Measurements from ENCODE around the gene CSNK1D. TPM values are rescaled to one million over a fixed set of nuclear protein-coding genes. Genes with fewer than 3 reads are reported as not detected.

CSNK1D gene
- total and polyA plus RNA-seq, 2 experiments from 2014 or later, result 55.3 to 66.4 TPM

GRCh38 chr17:82280537-82280936 lies 7.0 kb upstream of the CSNK1D start:
- Mint-ChIP-seq H3K36me3 (ENCODE audit: low read depth) (no peaks in the 10 kb centered on the region), H3K4me1 (peaks cover 29% of the 10 kb centered on the region), H3K27ac (no peak overlapping the region), H3K9me3 (no peaks in the 10 kb centered on the region), H3K27me3 (ENCODE audit: insufficient read depth, low read depth, poor library complexity) (peaks cover 17% of the 10 kb centered on the region), H3K4me3 (no peak overlapping the region)
- Histone ChIP-seq H3K4me3 (no peak overlapping the region), H4K20me1 (replicated peaks; ENCODE audit: insufficient read depth) (peaks cover 5% of the 10 kb centered on the region; the same call in 1 of the 2 replicates), H3K36me3 (ENCODE audit: insufficient read depth) (no peaks in the 10 kb centered on the region), H3K4me1 (ENCODE audit: insufficient read depth) (peaks cover 4% of the 10 kb centered on the region; the same call in 1 of the 2 replicates), H3K27me3 (ENCODE audit: insufficient read depth) (no peaks in the 10 kb centered on the region), H3K79me2 (replicated peaks; ENCODE audit: insufficient read depth) (no peaks in the 10 kb centered on the region), H3K27ac (ENCODE audit: low read depth) (no peak overlapping the region), H2AFZ (no peak overlapping the region), H3K4me2 (no peak overlapping the region), H3F3A (replicated peaks; ENCODE audit: low read depth) (0 out of 2 replicates have a peak, but pooled peaks cover 14% of the 10 kb centered on the region), H3K9me2 (ENCODE audit: insufficient read depth) (no peaks in the 10 kb centered on the region)
- ATAC-seq (no peak), DNase-seq (ENCODE audit: low spot score) (no peak)
- TF ChIP-seq, protein P1, sequence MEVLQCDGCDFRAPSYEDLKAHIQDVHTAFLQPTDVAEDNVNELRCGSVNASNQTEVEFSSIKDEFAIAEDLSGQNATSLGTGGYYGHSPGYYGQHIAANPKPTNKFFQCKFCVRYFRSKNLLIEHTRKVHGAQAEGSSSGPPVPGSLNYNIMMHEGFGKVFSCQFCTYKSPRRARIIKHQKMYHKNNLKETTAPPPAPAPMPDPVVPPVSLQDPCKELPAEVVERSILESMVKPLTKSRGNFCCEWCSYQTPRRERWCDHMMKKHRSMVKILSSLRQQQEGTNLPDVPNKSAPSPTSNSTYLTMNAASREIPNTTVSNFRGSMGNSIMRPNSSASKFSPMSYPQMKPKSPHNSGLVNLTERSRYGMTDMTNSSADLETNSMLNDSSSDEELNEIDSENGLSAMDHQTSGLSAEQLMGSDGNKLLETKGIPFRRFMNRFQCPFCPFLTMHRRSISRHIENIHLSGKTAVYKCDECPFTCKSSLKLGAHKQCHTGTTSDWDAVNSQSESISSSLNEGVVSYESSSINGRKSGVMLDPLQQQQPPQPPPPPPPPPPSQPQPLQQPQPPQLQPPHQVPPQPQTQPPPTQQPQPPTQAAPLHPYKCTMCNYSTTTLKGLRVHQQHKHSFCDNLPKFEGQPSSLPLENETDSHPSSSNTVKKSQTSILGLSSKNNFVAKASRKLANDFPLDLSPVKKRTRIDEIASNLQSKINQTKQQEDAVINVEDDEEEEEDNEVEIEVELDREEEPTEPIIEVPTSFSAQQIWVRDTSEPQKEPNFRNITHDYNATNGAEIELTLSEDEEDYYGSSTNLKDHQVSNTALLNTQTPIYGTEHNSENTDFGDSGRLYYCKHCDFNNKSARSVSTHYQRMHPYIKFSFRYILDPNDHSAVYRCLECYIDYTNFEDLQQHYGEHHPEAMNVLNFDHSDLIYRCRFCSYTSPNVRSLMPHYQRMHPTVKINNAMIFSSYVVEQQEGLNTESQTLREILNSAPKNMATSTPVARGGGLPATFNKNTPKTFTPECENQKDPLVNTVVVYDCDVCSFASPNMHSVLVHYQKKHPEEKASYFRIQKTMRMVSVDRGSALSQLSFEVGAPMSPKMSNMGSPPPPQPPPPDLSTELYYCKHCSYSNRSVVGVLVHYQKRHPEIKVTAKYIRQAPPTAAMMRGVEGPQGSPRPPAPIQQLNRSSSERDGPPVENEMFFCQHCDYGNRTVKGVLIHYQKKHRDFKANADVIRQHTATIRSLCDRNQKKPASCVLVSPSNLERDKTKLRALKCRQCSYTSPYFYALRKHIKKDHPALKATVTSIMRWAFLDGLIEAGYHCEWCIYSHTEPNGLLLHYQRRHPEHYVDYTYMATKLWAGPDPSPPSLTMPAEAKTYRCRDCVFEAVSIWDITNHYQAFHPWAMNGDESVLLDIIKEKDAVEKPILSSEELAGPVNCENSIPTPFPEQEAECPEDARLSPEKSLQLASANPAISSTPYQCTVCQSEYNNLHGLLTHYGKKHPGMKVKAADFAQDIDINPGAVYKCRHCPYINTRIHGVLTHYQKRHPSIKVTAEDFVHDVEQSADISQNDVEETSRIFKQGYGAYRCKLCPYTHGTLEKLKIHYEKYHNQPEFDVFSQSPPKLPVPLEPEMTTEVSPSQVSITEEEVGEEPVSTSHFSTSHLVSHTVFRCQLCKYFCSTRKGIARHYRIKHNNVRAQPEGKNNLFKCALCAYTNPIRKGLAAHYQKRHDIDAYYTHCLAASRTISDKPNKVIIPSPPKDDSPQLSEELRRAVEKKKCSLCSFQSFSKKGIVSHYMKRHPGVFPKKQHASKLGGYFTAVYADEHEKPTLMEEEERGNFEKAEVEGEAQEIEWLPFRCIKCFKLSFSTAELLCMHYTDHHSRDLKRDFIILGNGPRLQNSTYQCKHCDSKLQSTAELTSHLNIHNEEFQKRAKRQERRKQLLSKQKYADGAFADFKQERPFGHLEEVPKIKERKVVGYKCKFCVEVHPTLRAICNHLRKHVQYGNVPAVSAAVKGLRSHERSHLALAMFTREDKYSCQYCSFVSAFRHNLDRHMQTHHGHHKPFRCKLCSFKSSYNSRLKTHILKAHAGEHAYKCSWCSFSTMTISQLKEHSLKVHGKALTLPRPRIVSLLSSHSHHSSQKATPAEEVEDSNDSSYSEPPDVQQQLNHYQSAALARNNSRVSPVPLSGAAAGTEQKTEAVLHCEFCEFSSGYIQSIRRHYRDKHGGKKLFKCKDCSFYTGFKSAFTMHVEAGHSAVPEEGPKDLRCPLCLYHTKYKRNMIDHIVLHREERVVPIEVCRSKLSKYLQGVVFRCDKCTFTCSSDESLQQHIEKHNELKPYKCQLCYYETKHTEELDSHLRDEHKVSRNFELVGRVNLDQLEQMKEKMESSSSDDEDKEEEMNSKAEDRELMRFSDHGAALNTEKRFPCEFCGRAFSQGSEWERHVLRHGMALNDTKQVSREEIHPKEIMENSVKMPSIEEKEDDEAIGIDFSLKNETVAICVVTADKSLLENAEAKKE (CRISPR knock-in tag; IDR thresholded peaks at IDR 0.05), result no peak
- no peak for TF ChIP-seq EZH2phosphoT487 (IDR thresholded peaks at IDR 0.05; ENCODE audit: unreplicated experiment)
- TF ChIP-seq ZNF331 (CRISPR knock-in tag; IDR thresholded peaks at IDR 0.05; ENCODE audit: low read depth), result no peak

DNA sequence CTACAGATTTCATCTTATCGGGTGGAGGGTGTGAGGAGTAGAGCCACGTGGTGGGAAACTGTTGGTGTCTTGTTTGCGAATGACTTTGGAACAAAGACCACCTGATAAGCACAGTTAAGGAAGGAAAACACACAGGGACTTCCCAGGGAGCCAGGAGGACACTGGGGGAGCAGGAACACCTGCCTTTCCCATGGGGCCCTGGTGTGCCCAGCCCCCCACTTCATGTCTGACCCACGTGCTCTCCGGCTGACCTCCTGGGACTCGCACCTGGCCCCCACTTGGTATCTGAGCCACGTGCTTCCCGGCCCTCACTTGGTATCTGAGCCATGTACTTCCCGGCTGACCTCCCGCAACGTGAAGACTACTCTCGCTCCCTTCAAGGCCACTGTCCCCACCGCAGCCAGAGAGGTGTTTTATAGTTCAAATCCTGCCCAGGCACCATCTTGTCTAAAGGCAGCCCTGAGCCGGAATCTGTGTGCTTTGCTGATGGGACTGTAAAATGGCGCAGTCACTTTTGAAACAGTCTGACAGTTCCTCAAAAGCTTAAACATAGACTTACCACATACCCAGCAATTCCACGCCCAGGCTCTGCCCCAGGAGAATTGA lies 5.4 kb upstream of the CSNK1D start:
- Histone ChIP-seq H3K79me2 (replicated peaks; ENCODE audit: insufficient read depth) (no peaks in the 10 kb centered on the region), H3K36me3 (ENCODE audit: insufficient read depth) (no peaks in the 10 kb centered on the region), H3F3A (replicated peaks; ENCODE audit: low read depth) (0 out of 2 replicates have a peak, but pooled peaks cover 14% of the 10 kb centered on the region), H4K20me1 (replicated peaks; ENCODE audit: insufficient read depth) (peaks cover 5% of the 10 kb centered on the region; the same call in 1 of the 2 replicates), H3K4me3 (no peak overlapping the region), H3K9me2 (ENCODE audit: insufficient read depth) (no peaks in the 10 kb centered on the region), H3K4me1 (ENCODE audit: insufficient read depth) (peaks cover 4% of the 10 kb centered on the region; the same call in 1 of the 2 replicates), H3K27ac (ENCODE audit: low read depth) (no peak overlapping the region), H3K4me2 (no peak overlapping the region), H3K27me3 (ENCODE audit: insufficient read depth) (no peaks in the 10 kb centered on the region), H2AFZ (no peak overlapping the region)
- peaks cover 19% of the 10 kb centered on the region for H3K27me3 Mint-ChIP-seq (ENCODE audit: insufficient read depth, low read depth, poor library complexity)
- H3K36me3 Mint-ChIP-seq (ENCODE audit: low read depth), result no peaks in the 10 kb centered on the region
- H3K27ac Mint-ChIP-seq, result no peak overlapping the region
- no peak for DNase-seq (ENCODE audit: low spot score)
- H3K9me3 Mint-ChIP-seq, result no peaks in the 10 kb centered on the region; the same call in 2 of the 3 replicates
- no peak overlapping the region for H3K4me3 Mint-ChIP-seq
- peak; percentile 14 for ATAC-seq
- H3K4me1 Mint-ChIP-seq, result peaks cover 28% of the 10 kb centered on the region
- TF ChIP-seq STAT1 (IDR thresholded peaks at IDR 0.05; ENCODE audit: unreplicated experiment), result no peak
- no peak for TF ChIP-seq CREB1 (CRISPR knock-in tag; IDR thresholded peaks at IDR 0.05; ENCODE audit: low read depth)
- TF ChIP-seq, protein P2, sequence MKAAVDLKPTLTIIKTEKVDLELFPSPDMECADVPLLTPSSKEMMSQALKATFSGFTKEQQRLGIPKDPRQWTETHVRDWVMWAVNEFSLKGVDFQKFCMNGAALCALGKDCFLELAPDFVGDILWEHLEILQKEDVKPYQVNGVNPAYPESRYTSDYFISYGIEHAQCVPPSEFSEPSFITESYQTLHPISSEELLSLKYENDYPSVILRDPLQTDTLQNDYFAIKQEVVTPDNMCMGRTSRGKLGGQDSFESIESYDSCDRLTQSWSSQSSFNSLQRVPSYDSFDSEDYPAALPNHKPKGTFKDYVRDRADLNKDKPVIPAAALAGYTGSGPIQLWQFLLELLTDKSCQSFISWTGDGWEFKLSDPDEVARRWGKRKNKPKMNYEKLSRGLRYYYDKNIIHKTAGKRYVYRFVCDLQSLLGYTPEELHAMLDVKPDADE (IDR thresholded peaks at IDR 0.05), result no peak
- TF ChIP-seq NANOG (IDR thresholded peaks at IDR 0.05; ENCODE audit: borderline replicate concordance), result no peak
- no peak for TF ChIP-seq EZH2 (IDR thresholded peaks at IDR 0.05; ENCODE audit: low read depth, unreplicated experiment)
